GM19455 (cell line): ENCODE results near the gene NDC1.

Experiments
- ATAC-seq: cut with Tn5 transposase; IDR thresholded peaks from one replicate; pipeline ENCODE4 v1.9.1; 2021; ENCODE audit not compliant: unreplicated experiment

Gene NDC1

DNA sequence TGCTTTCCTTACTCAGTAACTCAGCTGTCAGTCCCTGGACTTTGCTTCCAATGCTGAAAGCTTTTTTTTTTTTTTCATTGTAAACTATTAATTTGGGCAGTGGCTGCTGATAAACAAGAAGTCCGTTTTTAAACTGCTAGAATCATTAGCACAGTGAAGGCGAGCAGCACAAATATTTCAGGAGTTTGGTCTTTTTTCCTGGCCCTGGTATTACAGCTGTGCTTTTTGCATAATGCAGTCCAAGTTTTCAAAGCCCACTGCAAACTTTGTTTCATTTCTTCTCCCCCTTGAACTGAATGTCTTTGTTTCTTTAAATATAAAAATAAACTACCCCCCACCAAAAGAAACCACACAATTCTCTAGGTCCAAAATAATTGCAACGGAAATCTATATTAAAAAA is 105.7 kb downstream of the NDC1 start:
- no peak for ATAC-seq

DNA sequence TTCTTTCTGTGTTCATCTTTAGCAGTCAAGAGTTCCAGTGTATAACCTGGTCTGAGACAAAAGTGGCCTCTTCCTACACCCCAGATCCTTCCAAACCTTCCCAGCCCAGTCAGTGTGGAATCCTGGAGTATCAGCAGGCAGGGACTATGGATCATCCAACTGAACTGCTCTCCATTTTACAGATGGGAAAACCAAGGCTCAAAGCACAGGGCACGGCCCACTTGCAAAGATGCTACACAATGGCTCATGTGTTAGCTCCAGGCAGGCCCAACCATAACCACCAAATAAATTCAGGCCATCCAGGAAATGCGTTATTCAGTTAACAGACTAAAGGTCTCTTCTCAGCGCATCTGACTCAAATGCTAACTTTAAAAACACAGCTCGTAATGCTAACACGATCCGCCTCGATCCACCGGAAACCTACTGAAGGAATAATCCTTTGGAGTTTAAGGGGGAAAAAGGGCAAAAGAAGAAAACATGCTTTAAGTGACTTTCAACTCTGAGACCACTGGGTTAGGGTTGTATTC is 106.3 kb downstream of the NDC1 start:
- ATAC-seq: no peak

DNA sequence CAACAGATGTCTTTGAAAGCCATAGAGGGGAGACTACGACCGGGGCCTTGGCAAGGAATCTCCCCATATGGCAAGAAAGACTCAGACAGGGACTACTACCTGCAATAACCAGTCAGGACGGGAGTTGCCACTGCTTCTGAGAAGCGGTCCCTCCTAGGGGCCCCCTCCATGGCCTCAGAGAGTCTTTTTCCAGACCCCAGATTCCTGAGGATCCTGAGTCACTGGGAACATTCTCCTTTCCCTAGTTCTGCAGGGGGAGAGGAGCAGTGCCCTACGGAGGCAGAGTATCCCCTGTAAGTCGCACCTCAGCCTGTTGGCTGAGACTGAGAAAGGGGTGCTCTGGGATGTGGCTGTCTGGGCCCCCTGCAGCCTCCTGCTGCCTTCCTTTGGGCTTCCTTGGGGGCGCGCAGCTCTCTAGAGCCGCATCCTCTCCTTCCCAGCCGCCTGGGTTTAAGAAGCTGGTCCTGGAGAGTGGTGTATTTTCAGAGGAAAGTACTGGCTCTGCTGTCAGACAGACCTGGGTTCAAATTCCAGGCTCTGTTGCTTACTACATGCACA is 107.0 kb downstream of the NDC1 start:
- no peak for ATAC-seq

DNA sequence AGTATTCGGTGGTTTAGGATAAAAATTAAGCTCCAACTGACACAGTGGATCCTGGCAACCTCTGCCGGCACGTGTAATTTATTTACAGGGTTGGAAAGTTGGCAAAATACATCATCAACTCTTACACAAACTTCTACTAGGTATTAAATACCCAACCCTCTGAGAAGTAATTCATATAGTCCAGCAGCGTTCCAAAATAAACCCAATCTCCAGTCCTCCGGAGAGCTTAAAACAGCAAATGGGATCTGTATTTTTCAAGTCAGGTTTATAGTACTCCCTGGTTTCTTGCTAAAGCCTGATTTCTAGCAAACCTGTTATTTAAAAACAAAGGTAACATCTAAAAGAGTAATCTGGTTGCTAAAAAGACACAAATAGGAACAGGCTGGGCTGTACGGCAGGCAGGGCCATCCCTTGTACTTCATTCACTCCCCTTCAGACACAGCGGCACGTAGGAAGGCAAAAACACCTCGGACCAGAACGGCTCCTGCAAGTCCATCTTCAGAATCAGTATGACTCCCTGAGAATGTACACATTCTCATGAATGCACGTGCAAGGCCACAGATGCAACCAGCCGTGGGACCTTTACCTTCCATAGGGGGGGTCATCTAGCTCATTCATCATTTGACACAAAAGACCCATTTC is 107.8 kb downstream of the NDC1 start:
- ATAC-seq: no peak

DNA sequence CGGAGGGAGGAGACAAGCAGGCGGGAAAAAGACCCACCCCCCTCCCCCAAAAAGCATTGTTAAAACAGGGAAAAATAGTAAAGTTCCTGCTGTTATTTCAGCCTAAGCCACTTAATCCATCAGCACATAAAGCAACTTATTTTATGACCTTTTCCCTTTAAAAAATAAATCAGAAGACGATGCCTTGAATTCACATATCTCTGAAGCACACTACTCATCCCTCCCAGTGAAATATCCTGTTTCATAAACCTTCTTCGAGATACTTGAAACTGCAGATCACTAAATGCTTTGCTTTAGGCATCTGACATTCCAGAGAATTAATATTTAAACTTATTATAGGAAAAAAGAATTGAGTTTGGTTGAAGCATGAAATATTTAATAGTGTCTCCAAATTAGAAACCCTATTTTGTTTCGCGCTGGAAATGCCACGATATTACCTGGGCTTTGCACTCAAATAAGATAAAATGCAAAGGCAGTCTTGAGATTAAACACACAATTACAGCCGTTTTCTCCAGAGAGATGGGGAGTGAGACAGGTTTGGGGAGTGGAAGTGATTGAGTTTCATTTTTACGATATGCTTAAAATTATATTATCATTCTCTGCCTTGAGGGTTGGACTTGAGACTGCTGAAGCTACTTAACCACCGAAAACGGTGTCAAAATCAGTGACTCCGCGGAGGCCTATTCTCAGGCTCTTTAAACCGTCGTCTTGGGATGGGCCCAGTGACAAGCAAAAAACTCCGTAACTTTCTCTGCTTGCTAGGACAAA is 108.5 kb downstream of the NDC1 start:
- no peak for ATAC-seq

DNA sequence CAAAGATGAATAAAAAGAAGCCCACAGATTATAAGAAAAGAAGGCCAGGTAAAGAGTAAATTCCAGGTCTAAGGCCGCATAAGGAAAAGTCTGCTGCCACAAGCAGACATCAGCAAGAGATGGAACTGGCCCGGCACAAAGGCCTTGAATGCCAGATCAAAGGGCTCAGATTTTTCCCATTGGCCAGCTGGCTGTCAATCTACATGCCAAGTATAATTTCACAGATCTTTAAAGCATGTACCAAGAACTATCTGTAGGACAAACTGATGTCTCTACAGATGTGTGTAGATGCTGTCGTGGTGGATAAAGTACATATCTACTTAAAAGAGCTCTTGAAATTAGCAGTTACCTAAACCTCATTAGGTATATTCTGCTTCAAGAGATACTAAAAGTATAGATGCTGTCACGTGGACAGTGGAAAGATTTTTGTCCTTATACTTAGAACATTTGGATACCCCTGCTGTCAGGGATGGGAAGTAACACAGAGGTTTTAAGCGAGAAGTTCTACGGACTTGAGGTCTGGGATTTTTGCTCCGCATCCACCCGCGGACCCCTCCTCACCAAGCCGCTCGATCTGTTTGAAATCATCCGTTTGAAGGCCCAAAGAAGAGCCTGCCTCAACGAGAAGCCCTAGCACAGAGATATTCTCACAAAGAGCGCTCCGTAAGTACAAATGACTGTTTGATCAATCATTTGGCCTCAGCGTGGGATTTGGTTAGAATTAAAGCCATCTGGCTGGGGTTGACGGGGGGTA is 109.2 kb downstream of the NDC1 start:
- ATAC-seq: no peak

DNA sequence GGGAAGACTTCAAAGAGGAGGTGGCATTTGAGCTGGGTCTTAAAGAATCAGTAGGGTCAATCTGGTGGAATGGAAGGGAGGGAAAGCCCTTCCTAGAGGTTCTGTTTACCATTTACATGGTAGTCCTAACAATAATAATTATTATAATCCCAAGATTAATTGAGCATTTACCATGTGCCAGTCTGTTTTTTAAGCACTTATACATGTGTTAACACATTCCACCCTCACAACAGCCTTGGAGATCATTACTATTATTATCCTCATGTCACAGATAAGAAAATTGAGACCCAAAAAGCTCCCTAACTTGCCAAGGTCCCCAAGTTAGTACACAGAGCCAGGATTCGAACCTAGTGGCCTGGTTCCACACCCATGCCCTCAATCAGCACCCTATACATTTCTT is 109.9 kb downstream of the NDC1 start:
- ATAC-seq: no peak

DNA sequence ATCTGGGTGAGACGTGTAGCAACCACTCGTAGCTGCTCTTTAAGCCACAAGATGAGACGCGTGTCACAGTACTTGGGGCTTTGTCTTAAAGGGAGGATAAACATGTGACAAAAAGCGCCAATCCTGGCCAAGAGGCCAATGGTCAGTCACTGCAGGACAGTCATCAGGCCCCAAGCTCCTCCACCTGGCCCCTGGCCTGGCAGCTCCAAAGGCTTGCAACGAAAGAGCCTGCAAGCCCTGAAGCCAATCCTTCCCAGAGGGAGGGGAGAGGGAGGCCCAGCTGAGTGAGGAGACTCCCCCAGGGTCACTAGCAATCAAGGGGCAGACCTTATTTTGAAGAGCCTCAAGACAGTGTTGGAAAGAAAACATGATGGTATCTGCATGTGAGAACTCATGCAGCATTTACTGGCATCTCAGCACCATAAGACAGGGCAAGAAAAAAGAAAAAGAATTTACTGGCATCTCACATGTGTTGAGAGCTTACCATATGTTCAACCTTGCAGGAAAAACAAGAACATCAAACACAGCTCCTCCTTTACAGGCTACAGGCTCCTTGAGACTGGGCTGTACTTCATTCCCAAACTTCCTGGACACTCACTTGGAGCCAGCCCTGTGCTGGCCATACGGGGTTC is 110.5 kb downstream of the NDC1 start:
- ATAC-seq: no peak

DNA sequence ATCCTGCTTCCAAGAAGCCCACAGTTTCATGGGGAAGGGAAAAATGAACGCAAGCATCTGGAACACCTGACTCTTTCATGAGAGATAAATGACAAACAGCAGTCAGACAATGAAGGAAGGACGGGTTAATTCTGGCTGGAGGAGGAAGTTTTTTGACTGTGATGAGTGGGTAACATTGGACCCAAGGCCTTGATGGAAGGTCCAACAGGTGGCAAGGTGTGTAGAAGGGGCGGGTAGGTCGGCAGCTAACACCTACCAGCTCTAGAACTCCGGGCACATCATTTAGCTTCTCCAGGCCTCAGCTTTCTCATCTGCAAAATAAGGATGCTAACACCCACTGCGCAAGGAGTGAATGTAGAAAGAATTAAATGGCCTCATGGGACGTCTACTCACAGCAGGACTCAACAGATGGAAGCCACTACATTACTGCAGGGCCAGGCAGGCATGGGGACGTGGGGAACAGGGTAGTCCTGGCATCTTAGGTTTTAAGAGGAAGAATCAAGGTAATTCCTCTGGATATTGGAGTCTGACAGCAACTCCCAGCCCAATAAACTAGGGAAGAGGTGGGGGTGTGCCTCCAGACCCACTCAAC is 112.0 kb downstream of the NDC1 start:
- ATAC-seq: no peak

DNA sequence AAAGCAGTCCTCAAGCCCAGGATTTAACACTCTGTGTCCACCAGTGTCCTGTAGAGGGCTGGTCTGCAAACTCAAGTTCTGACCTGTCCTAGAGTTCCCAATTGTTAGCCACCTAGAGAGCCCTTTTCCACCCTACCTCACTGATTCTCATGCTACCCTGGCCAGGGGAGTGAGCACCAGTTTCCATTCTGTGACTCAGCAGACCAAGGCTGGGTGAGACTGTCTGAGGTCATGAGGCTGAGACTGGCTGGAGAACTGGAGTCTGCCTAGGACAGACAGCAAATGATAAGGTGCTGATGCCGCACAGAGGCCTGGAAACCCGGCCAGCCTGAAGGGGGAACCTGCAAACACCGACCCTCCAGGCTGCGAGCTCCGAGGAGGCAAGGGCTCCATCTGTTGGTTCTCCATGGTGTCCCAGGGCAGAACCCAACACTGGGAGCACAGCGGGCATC is 112.8 kb downstream of the NDC1 start:
- no peak for ATAC-seq

DNA sequence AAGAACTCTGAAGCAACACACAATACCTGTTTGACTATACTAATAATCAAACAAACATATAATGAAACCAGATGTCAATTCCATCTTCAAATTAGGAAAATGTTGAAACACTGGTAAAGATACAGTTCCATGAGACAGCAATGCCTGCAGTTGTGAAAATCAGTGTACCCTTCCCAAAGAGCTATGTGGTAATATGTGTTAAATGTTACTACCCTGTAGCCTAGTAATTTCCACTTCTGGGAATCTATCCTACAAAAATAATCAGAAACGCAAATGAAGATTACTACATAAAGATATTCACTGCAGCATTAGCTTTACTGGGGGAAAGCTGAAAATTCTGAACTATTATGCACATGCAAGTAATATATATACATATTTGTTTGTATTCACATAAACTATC is 116.1 kb downstream of the NDC1 start:
- no peak for ATAC-seq

DNA sequence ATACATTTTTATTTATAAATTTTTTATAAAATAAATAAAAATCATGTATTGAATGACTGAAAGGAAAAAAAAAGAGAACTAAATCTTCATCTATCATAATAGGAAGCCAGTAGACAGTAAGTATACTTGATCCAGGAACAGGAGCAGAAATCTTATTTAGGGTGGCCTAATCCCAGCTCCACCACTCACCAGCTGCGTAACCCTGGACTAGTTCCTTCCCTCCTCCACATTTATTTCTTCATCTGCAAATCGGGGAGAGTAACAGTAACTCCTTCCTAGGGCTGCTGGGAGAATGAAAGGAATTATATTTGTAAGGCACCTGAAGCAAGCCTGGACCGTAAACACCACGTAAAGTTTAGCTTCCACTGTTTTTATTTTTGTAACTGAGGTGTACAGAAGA is 117.0 kb downstream of the NDC1 start:
- no peak for ATAC-seq

DNA sequence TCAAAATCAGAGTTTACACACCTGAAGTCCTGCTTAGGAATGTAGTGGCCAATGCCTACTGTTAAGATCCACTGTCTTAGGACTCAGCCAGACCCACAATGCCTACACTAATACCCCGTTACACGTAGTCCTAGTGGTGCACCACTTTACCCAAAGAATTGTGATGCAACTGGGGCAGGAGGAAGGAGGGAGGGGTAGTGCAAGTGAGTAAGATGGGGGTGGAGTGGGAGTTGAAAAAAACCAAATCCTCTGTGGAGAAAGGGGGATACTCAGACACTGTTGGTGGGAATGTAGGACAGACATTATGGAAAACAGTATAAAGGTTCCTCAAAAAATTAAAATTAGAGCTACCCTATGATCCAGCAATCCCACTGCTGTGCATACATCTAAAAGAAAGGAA is 118.6 kb downstream of the NDC1 start:
- no peak for ATAC-seq

DNA sequence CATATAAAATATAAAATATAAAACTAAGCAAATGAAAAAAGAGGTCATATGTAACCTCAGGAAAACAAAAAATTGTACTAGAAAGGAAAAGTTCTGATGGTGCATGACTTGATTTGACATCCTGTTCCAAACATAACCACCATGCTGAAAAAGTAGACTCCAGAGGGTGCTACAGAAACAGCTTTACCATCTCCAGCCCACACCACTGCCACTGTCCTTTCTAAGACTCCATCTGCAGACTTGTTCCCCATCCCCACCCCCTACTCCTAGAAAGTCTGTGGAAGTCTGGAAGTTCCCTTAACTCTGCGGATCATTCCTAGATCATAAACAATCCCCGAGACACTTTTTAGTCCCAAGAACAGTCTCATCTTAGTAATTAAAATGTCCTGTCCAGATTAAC is 119.7 kb downstream of the NDC1 start:
- no peak for ATAC-seq

DNA sequence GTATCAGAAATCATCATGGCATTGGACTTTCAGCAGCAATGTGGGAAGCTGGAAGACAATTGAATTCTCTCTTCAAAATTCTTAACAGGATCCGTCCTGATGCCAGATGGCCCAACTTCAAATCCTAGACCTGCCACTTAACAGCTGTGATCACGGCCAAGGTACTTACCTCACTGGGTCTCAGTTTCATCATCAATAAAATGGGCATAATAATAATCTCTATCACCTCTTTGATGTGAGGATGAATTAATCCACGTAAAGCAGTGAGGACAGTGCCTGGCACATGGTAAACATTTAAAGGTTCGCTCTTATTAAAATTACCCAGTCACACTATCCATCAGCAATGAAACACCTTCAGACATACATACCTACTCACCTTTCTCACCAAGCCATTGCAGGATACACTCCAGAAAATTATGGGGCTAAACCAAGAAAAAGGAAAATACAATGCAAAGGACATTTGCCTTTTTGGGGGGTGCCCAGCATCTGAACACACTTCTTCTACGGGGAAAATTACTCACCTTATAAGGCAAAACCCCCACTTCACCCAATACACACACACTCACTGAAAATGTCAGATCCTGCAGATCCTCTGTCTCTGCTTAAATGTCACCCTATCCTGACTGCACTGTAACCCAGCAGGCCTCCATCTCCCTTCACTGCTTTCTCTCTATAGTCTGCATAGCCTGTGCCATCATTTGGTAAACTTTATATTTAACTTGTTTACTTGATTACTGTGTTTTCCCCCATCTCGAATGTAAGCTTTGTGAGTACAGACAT is 120.9 kb downstream of the NDC1 start:
- ATAC-seq: no peak

DNA sequence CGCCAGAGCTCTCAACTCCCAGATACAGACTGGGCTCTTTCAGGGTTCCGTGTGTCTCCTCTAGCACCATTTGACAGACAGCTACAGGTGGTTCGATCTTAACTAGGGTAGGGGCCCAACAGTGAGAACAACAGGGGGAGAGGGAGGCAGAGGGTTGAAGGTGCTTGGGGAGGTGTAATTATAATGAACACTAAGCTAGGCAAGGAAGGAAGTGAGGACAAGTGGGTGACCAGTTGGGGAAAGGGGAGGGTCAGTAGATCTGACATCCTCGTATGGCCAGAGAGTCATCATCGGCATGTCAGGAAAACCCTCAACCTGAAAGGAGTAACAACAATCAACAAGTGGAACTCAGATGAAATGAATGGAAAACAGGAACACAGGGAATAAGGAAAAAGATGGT is 121.9 kb downstream of the NDC1 start:
- no peak for ATAC-seq

DNA sequence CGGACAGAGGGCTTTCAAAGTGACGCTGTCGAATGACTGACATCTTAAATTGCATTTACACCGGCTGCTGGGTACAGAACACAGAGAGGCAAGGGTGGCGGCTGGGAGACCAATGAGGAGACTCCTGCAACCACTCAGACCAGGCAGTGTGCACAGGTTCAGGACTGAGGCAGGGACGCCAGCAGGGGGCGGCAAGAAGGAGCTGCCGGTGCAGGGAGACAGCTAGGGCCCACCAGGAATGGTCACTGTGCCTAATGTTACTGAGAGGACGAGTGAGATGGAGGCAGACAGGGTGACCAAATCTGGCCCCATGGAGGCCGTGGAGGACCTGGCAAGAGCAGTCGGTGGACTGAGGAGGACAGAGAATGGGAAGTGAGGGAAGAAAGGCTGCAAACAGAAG is 122.6 kb downstream of the NDC1 start:
- no peak for ATAC-seq
